BJ (cell line): ENCODE data around the gene STRC. TPM values are rescaled to one million over a fixed set of nuclear protein-coding genes. Genes with fewer than 3 reads are reported as not detected.
"Not testable (repeated sequence)": the region's sequence is repeated elsewhere in the genome, so short reads cannot be mapped to it uniquely, and the experiment has no call there.

Experiments used
- CTCF ChIA-PET: fragments of 350-600 bp; formaldehyde crosslinking; extraction: SDS; loops from one replicate; lab custom pipeline; 2021; ENCODE audit warnings: antibody characterized with exemption, inconsistent platforms; lab: Yijun Ruan, JAX
- POLR2A ChIA-PET: fragments of 300-600 bp; sonication (Branson Sonifier 250); formaldehyde crosslinking; extraction: SDS; loops from one replicate; lab custom pipeline; 2021; ENCODE audit warnings: antibody characterized with exemption; lab: Charles Lee
- DNase-seq: peaks from one replicate; pipeline ENCODE4 v3.0.0-alpha.2; 2011; ENCODE audit warnings: low read depth
- H3K27me3 ChIP-seq: 2 replicates; pipeline ENCODE4 v1.6.0; 2011; ENCODE audit warnings: low read length; ENCODE audit not compliant: control insufficient read depth, insufficient read depth
- H3K36me3 ChIP-seq: 2 replicates; pipeline ENCODE4 v1.5.1; 2011; ENCODE audit warnings: low read length; ENCODE audit not compliant: control insufficient read depth, insufficient read depth
- H3K4me3 ChIP-seq: 2 replicates; pipeline ENCODE4 v1.5.1; 2011; ENCODE audit warnings: low read depth, mild to moderate bottlenecking, control low read depth, low read length
- polyA plus RNA-seq: library from polyadenylated mRNA; depleted of rRNA; stranded (reverse); fragments of >200 nt; gene quantifications from 2 replicates; pipeline ENCODE4 v1.2.3, GENCODE V29; 2011
- TF ChIP-seq, protein P1 (sequence below): IDR thresholded peaks from 2 replicates; pipeline ENCODE4 v1.5.1; 2011; ENCODE audit warnings: low read depth, mild to moderate bottlenecking, control low read depth, inconsistent platforms, low read length, moderate library complexity; ENCODE audit not compliant: insufficient read depth

STRC gene
- polyA plus RNA-seq, 1 experiment = not detected

DNA sequence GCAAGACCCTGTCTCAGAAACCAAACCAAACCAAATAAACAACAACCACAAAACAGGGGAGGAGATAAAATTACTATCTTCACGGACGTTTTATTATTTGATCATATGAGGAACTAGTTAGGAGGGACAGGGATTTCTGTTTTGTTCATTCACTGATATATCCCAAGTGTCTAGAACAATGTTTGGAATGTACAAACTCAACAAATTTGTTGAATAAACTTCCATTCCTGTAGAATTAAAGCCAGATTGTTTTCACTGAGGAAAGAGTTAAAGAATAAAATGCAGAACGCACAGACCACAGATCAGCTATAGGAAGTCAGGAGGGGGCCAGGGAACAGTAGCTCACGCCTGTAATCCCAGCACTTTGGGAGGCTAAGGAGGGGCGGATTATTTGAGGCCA lies 6.5 kb upstream of the STRC start:
- POLR2A ChIA-PET = no interaction called here
- CTCF ChIA-PET = interaction anchor here (0.8 kb wide), 1 partner anchor 21 kb away, joined by 3 read pairs; no protein-coding TSS in a partner anchor
- Histone ChIP-seq H3K4me3 (no peak overlapping the region), H3K27me3 (no peaks in the 10 kb centered on the region), H3K36me3 (no peaks in the 10 kb centered on the region)
- TF ChIP-seq, protein P1, sequence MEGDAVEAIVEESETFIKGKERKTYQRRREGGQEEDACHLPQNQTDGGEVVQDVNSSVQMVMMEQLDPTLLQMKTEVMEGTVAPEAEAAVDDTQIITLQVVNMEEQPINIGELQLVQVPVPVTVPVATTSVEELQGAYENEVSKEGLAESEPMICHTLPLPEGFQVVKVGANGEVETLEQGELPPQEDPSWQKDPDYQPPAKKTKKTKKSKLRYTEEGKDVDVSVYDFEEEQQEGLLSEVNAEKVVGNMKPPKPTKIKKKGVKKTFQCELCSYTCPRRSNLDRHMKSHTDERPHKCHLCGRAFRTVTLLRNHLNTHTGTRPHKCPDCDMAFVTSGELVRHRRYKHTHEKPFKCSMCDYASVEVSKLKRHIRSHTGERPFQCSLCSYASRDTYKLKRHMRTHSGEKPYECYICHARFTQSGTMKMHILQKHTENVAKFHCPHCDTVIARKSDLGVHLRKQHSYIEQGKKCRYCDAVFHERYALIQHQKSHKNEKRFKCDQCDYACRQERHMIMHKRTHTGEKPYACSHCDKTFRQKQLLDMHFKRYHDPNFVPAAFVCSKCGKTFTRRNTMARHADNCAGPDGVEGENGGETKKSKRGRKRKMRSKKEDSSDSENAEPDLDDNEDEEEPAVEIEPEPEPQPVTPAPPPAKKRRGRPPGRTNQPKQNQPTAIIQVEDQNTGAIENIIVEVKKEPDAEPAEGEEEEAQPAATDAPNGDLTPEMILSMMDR = no peak
- no peak for DNase-seq

DNA sequence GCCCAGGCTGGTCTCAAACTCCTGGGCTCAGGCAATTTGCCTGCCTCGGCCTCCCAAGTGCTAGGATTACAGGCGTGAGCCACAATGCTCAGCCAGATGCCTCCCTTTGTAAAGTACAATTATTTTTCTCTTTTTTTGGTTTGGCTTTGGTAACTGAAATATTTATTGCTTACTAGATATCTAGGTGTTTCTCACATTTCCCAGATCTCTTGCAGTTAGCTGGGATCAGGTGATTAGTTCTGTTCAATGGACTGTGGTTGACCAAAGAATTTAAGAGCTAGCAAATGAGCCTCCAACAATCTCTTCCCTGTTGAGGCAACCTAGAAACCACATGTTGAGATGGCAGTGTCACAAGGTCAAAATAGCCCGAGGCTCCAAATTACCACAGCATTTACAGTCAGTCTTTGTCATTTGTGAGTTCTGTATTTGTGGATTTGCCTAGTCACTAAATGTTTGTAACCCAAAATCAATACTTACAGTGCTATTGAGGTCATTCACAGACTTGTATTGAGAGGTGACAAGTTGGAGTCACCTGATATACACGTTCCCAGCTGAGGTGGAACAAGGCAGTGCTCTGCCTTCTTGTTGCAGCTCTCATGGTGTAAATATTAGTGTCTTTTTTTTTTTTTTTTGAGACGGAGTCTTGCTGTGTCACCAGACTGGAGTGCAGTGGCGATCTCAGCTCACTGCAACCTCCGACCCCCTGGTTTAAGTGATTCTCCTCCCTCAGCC lies 3.6 kb upstream of the STRC start:
- DNase-seq, H3K27me3 ChIP-seq, H3K4me3 ChIP-seq, CTCF ChIA-PET, H3K36me3 ChIP-seq, POLR2A ChIA-PET: not testable (repeated sequence)

DNA sequence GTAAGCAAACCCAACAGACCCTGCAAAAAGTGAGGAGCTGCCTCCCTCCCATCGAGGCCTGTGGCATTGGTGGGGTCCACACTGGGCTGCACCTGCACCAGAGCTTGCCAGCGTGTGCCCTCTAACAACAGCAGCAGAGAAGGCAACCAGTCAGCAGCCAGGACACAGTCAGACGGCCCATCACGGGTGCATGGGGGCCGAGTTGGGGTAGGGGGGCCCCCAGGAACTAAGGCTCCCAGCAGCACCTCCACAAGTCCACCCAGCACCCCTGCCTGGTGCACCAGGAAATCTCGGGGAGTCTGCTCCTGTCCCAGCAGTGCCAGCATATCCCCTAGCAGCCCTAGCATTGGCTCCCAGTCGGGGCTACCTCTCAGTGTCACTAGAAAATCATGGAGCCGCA lies 850 bp downstream of the STRC start:
- H3K4me3 ChIP-seq, CTCF ChIA-PET, POLR2A ChIA-PET, H3K27me3 ChIP-seq, DNase-seq, H3K36me3 ChIP-seq: not testable (repeated sequence)

DNA sequence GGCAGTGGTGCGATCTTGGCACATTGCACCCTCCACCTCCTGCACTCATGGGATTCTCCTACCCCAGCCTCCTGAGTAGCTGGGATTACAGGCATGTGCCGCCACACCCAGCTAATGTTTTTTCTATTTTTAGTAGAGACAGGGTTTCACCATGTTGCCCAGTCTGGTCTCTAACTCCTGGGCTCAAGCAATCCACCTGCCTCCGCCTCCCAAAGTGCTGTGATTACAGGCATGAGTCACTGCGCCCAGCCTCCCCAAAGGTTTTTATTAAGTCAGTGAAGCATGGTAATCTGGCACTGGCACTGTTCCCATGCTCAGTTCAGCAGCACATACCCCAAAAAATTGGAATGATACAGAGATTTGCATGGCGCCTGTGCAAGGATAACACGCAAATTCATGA lies 16.4 kb downstream of the STRC start:
- CTCF ChIA-PET, DNase-seq, H3K4me3 ChIP-seq: not testable (repeated sequence)

DNA sequence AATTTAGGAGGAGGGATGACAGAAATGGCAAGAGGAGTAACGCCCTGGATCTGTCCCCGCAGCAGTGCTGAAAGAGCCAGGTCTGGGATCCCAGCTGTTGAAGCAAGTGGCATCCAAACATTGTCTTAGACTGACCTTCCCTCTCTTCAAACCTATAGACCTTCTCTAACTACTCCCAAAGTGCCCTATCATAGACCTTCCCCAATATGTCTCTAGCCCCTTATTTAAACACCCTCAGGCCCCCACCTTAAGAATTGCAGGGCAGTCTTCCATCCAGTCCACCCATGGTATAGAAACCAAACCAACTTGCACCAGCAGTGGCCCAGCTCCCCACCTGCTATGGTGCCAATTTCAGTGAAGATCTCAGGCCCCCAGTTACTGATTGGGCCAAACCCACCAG lies 18.4 kb downstream of the STRC start:
- DNase-seq, CTCF ChIA-PET, H3K27me3 ChIP-seq, H3K36me3 ChIP-seq, H3K4me3 ChIP-seq, POLR2A ChIA-PET: not testable (repeated sequence)

More for the DNA sequence above, 16.4 kb downstream of the STRC start:
- POLR2A ChIA-PET, H3K27me3 ChIP-seq, H3K36me3 ChIP-seq: not testable (repeated sequence)

DNA sequence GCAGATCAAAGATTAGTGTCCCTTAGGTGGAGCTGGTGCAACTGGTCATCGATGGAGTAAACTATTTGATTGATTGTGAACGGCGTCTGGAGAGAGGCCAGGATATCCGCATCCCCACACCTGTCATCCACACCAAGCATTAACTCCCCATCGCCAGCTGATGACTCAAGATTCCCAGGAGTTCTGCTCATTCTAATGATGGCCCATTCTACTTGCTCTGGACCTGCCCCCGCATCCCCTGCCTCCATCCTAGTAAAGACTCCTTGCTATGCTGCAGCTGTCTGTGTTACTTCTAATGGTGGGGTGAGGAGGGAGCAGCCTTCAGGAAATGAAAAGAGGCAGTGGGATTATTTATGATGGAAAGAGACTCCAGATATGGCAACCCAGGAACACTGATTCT lies 19.5 kb downstream of the STRC start:
- CTCF ChIA-PET, H3K36me3 ChIP-seq, POLR2A ChIA-PET, H3K27me3 ChIP-seq, H3K4me3 ChIP-seq, DNase-seq: not testable (repeated sequence)

DNA sequence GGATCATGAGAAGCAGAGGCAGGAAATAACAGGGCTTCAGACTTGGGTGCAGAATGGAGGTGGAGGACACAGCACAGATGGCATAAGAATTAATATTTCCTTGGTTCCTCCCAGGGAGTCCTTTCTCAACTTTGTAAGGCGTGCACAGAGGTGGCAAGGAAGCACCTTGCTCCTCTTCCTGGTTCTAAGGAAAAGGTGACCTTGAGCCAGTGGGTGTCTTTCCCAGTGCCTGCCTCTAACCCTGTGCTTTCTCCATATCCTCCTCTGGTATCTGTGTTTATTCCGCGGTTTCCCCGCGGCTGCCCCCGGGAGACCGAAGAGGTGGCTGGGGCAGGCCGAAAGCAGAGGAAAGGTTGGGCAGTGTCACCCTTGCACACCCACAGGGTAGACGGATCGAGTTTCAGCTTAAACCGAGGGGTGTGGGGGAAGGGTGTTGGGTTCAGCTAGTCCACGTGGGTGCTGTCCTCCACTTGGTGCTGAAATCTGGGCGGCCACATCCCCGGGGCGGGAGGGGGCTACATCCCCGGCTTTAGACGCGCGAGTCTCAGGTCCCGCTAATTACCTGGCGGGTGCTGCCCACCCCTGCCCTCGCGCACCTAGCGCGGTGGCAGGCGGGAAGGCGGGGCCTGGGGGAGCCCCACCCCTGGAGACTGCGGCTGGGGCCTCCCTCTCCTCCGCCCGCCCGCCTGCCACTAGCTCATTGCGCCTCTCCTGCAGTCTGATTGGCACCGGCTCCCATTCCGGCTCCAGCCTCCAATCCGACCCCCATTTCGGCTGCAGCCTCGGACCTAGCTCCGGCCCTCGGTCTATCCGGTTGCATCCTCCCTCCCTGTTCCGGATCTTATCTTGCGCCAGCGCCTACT lies 25.0 kb downstream of the STRC start, which contains the start of gene CKMT1B:
TSS of gene CKMT1B (plus strand) at position 700 of the 863 bp plus-strand sequence. CDS start 192 bp downstream, outside the sequence.
- DNase-seq, CTCF ChIA-PET, H3K4me3 ChIP-seq, H3K27me3 ChIP-seq, POLR2A ChIA-PET, H3K36me3 ChIP-seq: not testable (repeated sequence)

DNA sequence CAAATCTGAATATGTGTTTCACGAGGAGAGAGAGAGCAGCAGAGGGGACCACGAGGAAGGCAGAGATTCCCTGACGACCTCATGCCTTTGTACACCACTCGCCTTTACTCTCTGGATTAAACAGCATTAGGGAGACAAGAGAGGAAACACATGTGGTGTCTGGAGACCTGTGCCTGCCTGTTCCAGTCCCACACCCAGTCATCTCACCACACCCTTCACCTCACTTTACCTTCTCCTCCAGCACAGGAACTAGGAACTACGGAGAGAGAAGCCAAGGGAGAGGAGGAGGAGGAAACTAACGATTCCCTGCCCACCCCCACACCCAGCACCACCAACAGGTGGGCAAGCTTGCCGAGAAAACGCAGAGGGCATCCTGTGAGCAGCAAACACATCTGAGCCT lies 25.8 kb downstream of the STRC start:
- DNase-seq, H3K4me3 ChIP-seq, POLR2A ChIA-PET, H3K36me3 ChIP-seq, H3K27me3 ChIP-seq, CTCF ChIA-PET: not testable (repeated sequence)

DNA sequence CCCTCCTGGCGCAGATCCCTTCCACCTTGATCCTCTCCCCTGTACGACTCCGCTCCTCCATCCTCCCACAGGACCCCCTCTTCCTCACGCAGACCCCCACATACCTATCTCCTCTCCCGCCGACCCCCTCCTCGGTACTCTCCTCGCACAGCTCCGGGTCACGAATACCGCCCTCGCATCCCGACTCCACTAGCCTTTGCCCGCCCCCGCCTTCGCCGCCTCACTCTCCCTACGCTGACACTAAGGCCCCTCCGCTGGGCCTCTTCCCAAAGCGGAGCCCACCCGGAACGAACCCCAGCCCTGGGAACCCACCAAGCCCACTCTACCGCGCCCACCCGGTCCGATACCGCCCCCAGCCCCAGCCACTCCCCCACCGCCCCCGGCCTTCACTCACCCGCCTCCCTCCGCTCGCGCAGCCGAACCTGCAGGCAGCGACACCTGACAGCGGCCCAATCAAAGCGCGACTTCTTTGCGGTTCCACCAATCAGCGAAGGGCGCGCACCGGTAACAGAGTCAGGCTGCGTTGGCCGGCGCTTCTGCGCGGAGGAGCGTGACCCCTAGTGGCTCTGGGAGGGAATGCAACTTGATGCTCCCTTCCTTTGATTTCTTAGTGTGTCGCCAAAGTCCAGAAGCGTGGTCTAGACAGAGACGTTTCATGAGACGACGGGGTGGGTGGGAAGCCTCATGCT lies 28.7 kb downstream of the STRC start, which contains the start of gene PPIP5K1:
TSS of gene PPIP5K1 (minus strand) at position 431 of the 689 bp plus-strand sequence. CDS start 5,704 bp downstream, outside the sequence.
- H3K36me3 ChIP-seq, DNase-seq, CTCF ChIA-PET, H3K4me3 ChIP-seq, H3K27me3 ChIP-seq, POLR2A ChIA-PET: not testable (repeated sequence)

DNA sequence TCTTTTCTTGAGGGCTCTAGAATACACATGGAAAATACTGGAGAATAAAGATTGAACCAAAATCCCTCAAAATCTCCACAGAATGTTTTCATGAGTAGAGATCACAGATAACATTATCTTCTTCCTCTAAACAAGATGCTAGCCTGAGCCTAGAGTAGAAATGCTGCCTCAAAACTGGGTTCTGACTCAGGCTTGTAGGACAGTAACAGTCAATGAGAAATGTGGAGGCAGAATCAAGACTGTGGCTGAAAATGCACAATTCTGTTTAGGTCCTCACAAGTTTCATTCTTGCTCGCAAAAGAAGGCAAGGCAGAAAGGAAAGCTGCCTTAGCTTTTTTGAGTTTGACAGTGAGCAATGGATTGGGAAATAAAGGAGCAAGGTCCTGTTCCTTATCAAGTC lies 44.0 kb downstream of the STRC start:
- H3K36me3 ChIP-seq, DNase-seq, POLR2A ChIA-PET, H3K27me3 ChIP-seq, H3K4me3 ChIP-seq, CTCF ChIA-PET: not testable (repeated sequence)

DNA sequence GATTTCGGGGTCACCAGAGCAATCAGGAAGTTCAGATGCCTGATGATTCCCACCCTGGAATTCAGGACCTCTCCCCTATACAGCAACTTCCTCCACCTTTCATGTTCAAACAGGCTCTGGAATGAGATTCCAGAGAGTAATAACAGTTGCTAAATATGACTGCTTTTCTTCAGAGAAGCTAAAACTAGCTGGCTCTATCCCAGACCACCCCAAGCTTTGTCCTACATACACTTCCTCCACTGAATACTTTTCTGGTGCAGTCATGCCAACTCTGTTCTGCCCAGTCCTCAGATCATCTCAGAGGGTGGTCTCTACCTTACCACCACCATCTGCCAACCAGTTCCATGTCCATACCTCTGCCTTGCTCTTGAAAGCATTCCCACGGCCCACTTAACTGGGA lies 52.0 kb downstream of the STRC start:
- H3K27me3 ChIP-seq, CTCF ChIA-PET, H3K36me3 ChIP-seq, POLR2A ChIA-PET, DNase-seq, H3K4me3 ChIP-seq: not testable (repeated sequence)
